ENCODE results near the gene DNAL4.
"Not testable (repeated sequence)": the region's sequence is repeated elsewhere in the genome, so short reads cannot be mapped to it uniquely, and the experiment has no call there.

Gene DNAL4

GRCh38 chr22:38826801-38827200, 32.9 kb upstream of the DNAL4 start:
- no peak for DNase-seq

GRCh38 chr22:38826386-38826785, 32.4 kb upstream of the DNAL4 start:
- DNase-seq = no peak

GRCh38 chr22:38824585-38824984, 30.6 kb upstream of the DNAL4 start:
- DNase-seq = peak; percentile 50

- DNase-seq = no peak
These were observed 29.7 kb upstream of the DNAL4 start for GRCh38 chr22:38823637-38824036.

- no peak for DNase-seq
These were observed 29.1 kb upstream of the DNAL4 start for GRCh38 chr22:38823076-38823475.

- DNase-seq = no peak
These were observed 26.1 kb upstream of the DNAL4 start for GRCh38 chr22:38820020-38820419.

- no peak for DNase-seq
These were observed 25.5 kb upstream of the DNAL4 start for GRCh38 chr22:38819387-38819940.

- DNase-seq = no peak
These were observed 23.3 kb upstream of the DNAL4 start for GRCh38 chr22:38817196-38817595.

GRCh38 chr22:38815842-38816241, 21.9 kb upstream of the DNAL4 start:
- DNase-seq = no peak

- no peak for DNase-seq
These were observed 17.3 kb upstream of the DNAL4 start for GRCh38 chr22:38811241-38811640.

- DNase-seq = not testable (repeated sequence)
These were observed 11.2 kb upstream of the DNAL4 start for GRCh38 chr22:38805041-38805593.

GRCh38 chr22:38802671-38803121, 8.8 kb upstream of the DNAL4 start:
- no peak for DNase-seq

GRCh38 chr22:38799265-38800002, 5.5 kb upstream of the DNAL4 start:
- no peak for DNase-seq

- DNase-seq = no peak
These were observed 4.6 kb upstream of the DNAL4 start for GRCh38 chr22:38798496-38798895.

GRCh38 chr22:38796262-38796957, 2.5 kb upstream of the DNAL4 start:
- no peak for DNase-seq

GRCh38 chr22:38795569-38795968, 1.6 kb upstream of the DNAL4 start:
- no peak for DNase-seq

GRCh38 chr22:38793317-38793716, 626 bp downstream of the DNAL4 start:
- peak; percentile 3 for DNase-seq

GRCh38 chr22:38792833-38793232, 1.1 kb downstream of the DNAL4 start:
- DNase-seq = peak; percentile 33

- DNase-seq = no peak
These were observed 4.3 kb downstream of the DNAL4 start for GRCh38 chr22:38789606-38790005.

- no peak for DNase-seq
These were observed 5.1 kb downstream of the DNAL4 start for GRCh38 chr22:38788846-38789245.

GRCh38 chr22:38788021-38788816, 5.7 kb downstream of the DNAL4 start:
- no peak for DNase-seq

- no peak for DNase-seq
These were observed 7.3 kb downstream of the DNAL4 start for GRCh38 chr22:38786631-38787030.

GRCh38 chr22:38784856-38785255, 9.1 kb downstream of the DNAL4 start:
- DNase-seq = no peak

Measured in activated CD4-positive, alpha-beta T cell treated with anti-CD3 and anti-CD28 coated beads, Interleukin-2, Interleukin-6, amounts not matched to agents 100 ng/mL and 50 ng/mL, durations not matched to agents 16 hours and 8 hours (primary cell).